MM.1S (cell line): ENCODE results near the gene TIGD2.

Source experiments
- CTCF ChIP-seq: fragments of 300-600 bp; sonication (generic); IDR thresholded peaks from 2 replicates; pipeline ENCODE4 v1.5.1; 2016; ENCODE audit warnings: antibody characterized with exemption, low read length, mixed read lengths
- EZH2 ChIP-seq: fragments of 300-600 bp; sonication (generic); optimal IDR thresholded peaks from 2 replicates; pipeline ENCODE3; 2017; ENCODE audit warnings: low read depth, mild to moderate bottlenecking, antibody characterized with exemption, low read length, mixed read lengths
- EZH2phosphoT487 ChIP-seq: fragments of 300-600 bp; sonication (generic); IDR thresholded peaks from 2 replicates; pipeline ENCODE4 v1.6.1; 2018; ENCODE audit warnings: antibody characterized with exemption, low read length

GRCh38 chr4:89129080-89129640 lies 17.8 kb downstream of the TIGD2 start:
- TF ChIP-seq CTCF (no peak), EZH2 (no peak), EZH2phosphoT487 (no peak)
